ENCODE results near the gene TAS2R40.

The TAS2R40 gene

GRCh38 chr7:143244321-143244720 is 22.5 kb downstream of the TAS2R40 start:
- TF ChIP-seq FOXP2 (optimal IDR thresholded peaks at IDR 0.05; ENCODE audit: borderline replicate concordance, extremely low read depth, extremely low read length, insufficient read depth) = no peak
- no peak for TF ChIP-seq REST (IDR thresholded peaks at IDR 0.05; ENCODE audit: insufficient read depth in 1 of 2, low read depth in 2 of 2, low read length in 2 of 2)
- no peak for TF ChIP-seq TAF1 (IDR thresholded peaks at IDR 0.05; ENCODE audit: borderline replicate concordance, insufficient read depth, low read length)
- TF ChIP-seq SIN3A (IDR thresholded peaks at IDR 0.05; ENCODE audit: borderline replicate concordance, insufficient read depth, low read length) = no peak
- no peak for TF ChIP-seq POLR2AphosphoS5 (IDR thresholded peaks at IDR 0.05; ENCODE audit: low read depth, low read length)

DNA sequence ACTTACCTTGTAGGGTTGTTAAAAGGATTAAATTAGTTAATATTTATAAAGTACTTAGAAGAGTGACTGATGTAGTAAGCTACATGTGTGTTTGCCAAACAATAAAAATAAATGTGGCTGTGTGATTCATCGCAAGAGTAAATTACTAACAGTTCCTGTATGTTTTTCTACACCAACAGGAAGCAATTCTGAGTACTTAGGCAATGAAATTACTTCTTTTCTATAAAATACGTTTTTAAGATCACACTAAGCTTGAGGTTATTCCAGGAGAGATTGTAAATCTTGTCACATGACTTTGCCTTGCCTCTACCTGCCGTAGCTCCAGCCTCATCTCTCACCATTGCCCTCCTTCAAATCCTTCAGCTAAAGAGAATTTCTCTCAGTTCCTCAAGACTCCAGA is 23.3 kb downstream of the TAS2R40 start:
- TF ChIP-seq POLR2AphosphoS5 (IDR thresholded peaks at IDR 0.05; ENCODE audit: low read depth, low read length) (no peak), TAF1 (IDR thresholded peaks at IDR 0.05; ENCODE audit: borderline replicate concordance, insufficient read depth, low read length) (no peak), FOXP2 (optimal IDR thresholded peaks at IDR 0.05; ENCODE audit: borderline replicate concordance, extremely low read depth, extremely low read length, insufficient read depth) (no peak), SIN3A (IDR thresholded peaks at IDR 0.05; ENCODE audit: borderline replicate concordance, insufficient read depth, low read length) (no peak), REST (IDR thresholded peaks at IDR 0.05; ENCODE audit: insufficient read depth in 1 of 2, low read depth in 2 of 2, low read length in 2 of 2) (no peak)

DNA sequence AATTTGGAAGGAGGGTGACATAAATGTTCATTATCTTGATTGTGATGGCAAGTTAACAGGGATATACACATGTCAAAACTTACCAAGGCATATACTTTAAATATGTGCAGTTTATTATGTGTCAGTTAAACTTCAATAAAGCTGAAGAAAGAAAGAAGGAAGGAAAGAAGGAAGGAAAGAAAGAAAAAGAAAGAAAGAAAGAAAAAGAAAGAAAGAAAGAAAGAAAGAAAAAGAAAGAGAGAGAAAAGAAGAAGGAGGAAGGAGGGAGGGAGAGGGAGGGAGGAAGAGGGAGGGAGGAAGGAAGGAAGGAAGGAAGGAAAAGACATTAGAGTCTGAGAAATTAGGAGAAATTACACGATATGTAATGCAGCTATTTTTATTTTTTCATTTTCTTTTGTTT is 25.5 kb downstream of the TAS2R40 start:
- TF ChIP-seq TAF1 (IDR thresholded peaks at IDR 0.05; ENCODE audit: borderline replicate concordance, insufficient read depth, low read length) (no peak), REST (IDR thresholded peaks at IDR 0.05; ENCODE audit: insufficient read depth in 1 of 2, low read depth in 2 of 2, low read length in 2 of 2) (no peak), SIN3A (IDR thresholded peaks at IDR 0.05; ENCODE audit: borderline replicate concordance, insufficient read depth, low read length) (no peak), FOXP2 (optimal IDR thresholded peaks at IDR 0.05; ENCODE audit: borderline replicate concordance, extremely low read depth, extremely low read length, insufficient read depth) (no peak), POLR2AphosphoS5 (IDR thresholded peaks at IDR 0.05; ENCODE audit: low read depth, low read length) (no peak)

- TF ChIP-seq TAF1 (IDR thresholded peaks at IDR 0.05; ENCODE audit: borderline replicate concordance, insufficient read depth, low read length) = no peak
- TF ChIP-seq FOXP2 (optimal IDR thresholded peaks at IDR 0.05; ENCODE audit: borderline replicate concordance, extremely low read depth, extremely low read length, insufficient read depth) = no peak
- no peak for TF ChIP-seq REST (IDR thresholded peaks at IDR 0.05; ENCODE audit: insufficient read depth in 1 of 2, low read depth in 2 of 2, low read length in 2 of 2)
- TF ChIP-seq POLR2AphosphoS5 (IDR thresholded peaks at IDR 0.05; ENCODE audit: low read depth, low read length) = no peak
- no peak for TF ChIP-seq SIN3A (IDR thresholded peaks at IDR 0.05; ENCODE audit: borderline replicate concordance, insufficient read depth, low read length)
Measured at GRCh38 chr7:143248761-143249354, 27.0 kb downstream of the TAS2R40 start.

All from PFSK-1 (cell line).